LNCaP clone FGC (cell line): ENCODE data around the gene FCSK.

Source experiments
- DNase-seq: peaks from one replicate; pipeline ENCODE4 v3.0.0-alpha.2; 2011; ENCODE audit warnings: low read depth
- H3K4me3 ChIP-seq: 2 replicates; pipeline ENCODE4 v1.5.1; 2011; ENCODE audit warnings: mild to moderate bottlenecking, low read depth, low read length, control low read depth
- CTCF ChIP-seq: IDR thresholded peaks from 2 replicates; pipeline ENCODE4 v1.5.1; 2012; ENCODE audit warnings: mild to moderate bottlenecking; ENCODE audit not compliant: control insufficient read depth, insufficient read depth; ENCODE audit errors: extremely low read depth

Gene FCSK

DNA sequence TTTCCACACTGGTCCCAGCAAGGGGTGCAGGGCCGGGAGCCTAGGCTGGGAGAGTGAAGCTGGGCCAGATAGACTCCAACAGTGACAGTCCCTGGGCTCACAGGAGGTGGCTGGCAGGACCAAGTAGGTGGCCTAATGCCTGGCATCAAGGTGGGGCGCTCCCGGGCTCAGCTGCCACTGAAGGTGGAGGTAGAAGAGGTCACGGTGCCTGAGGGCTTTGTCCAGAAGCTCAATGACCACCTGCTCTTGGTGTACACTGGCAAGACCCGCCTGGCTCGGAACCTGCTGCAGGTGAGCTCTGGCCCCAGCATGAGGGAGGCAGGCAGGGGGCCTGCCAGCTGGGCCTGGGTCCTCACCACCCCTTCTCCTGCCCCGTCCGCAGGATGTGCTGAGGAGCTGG, 23.8 kb downstream of the FCSK start:
- no peak for TF ChIP-seq CTCF

GRCh38 chr16:70478912-70479341, 24.5 kb downstream of the FCSK start:
- no peak overlapping the region for H3K4me3 ChIP-seq
- TF ChIP-seq CTCF = no peak

More for the DNA sequence above, 23.8 kb downstream of the FCSK start:
- no peak for DNase-seq
- H3K4me3 ChIP-seq = no peak overlapping the region

GRCh38 chr16:70480127-70481105, 26.0 kb downstream of the FCSK start:
- no peak overlapping the region for H3K4me3 ChIP-seq
- DNase-seq = no peak

More at GRCh38 chr16:70478912-70479341, 24.5 kb downstream of the FCSK start:
- DNase-seq = no peak

DNA sequence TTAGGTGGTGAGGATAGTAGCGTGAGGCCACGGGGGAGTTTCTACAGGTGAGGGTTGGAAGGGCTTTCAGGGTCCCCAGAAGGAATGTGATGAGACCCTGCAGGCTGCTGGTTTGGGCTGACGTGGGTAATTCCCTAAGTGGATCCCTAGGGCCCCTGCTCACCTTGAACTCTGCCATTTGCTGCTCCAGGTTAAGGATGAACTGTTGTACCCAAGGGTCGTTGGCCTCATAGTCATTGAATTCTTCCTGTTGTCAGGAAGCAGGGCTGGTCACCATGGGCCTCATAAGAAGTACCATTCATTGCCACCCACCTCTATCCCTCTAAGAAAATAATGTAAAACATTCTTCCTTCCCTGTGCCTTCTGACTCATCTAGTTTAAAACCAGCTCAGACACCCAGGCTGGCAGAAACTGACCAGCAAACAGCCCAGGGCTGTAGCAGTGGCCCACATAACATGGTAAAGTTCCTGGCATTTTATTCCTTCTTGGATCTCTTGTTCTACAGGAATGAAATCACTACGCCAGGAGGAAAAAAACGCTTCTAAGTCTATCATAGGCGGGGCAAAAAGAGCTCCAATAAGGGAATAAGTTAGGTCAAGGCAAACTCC, 27.6 kb downstream of the FCSK start:
- no peak for TF ChIP-seq CTCF
- H3K4me3 ChIP-seq = no peak overlapping the region
- DNase-seq = no peak

More at GRCh38 chr16:70480127-70481105, 26.0 kb downstream of the FCSK start:
- no peak for TF ChIP-seq CTCF

- no peak overlapping the region for H3K4me3 ChIP-seq
- TF ChIP-seq CTCF = no peak
- no peak for DNase-seq
These were observed 28.2 kb downstream of the FCSK start for GRCh38 chr16:70482624-70483023.

GRCh38 chr16:70483426-70483825, 29.0 kb downstream of the FCSK start:
- TF ChIP-seq CTCF = no peak
- DNase-seq = no peak
- H3K4me3 ChIP-seq = no peak overlapping the region
